IMR-90 (cell line): ENCODE measurements around the gene ADGRV1.

Source experiments
- BHLHE40 ChIP-seq: fragments of 150-350 bp; IDR thresholded peaks from 2 replicates; pipeline ENCODE4 v1.6.1; 2016; ENCODE audit warnings: mild to moderate bottlenecking, low read depth, low read length
- CEBPB ChIP-seq: IDR thresholded peaks from 2 replicates; pipeline ENCODE4 v1.6.1; 2012; ENCODE audit warnings: low read depth, low read length, improper control_type of control experiment
- CHD1 ChIP-seq: IDR thresholded peaks from 2 replicates; pipeline ENCODE4 v1.6.1; 2012; ENCODE audit warnings: low read depth, low read length, improper control_type of control experiment
- MAFK ChIP-seq: IDR thresholded peaks from 2 replicates; pipeline ENCODE4 v1.6.1; 2012; ENCODE audit warnings: low read depth, low read length, improper control_type of control experiment
- MAZ ChIP-seq: IDR thresholded peaks from 2 replicates; pipeline ENCODE4 v1.6.1; 2012; ENCODE audit warnings: low read depth, mild to moderate bottlenecking, low read length, improper control_type of control experiment, moderate library complexity, borderline replicate concordance
- MXI1 ChIP-seq: IDR thresholded peaks from 2 replicates; pipeline ENCODE4 v1.6.1; 2012; ENCODE audit warnings: low read depth, mild to moderate bottlenecking, low read length, moderate library complexity, borderline replicate concordance
- POLR2A ChIP-seq: IDR thresholded peaks from 2 replicates; pipeline ENCODE4 v1.6.1; 2012; ENCODE audit warnings: mild to moderate bottlenecking, low read depth, low read length
- RAD21 ChIP-seq: IDR thresholded peaks from 2 replicates; pipeline ENCODE4 v1.6.1; 2012; ENCODE audit warnings: low read length, improper control_type of control experiment
- SMC3 ChIP-seq: fragments of 150-350 bp; IDR thresholded peaks from 2 replicates; pipeline ENCODE4 v1.6.1; 2016; ENCODE audit warnings: low read depth, mild to moderate bottlenecking, antibody characterized with exemption, low read length, moderate library complexity
- TF ChIP-seq, protein P1 (sequence below): conservative IDR thresholded peaks from 2 replicates; pipeline ENCODE4 v1.5.1; 2012; ENCODE audit warnings: mild to moderate bottlenecking, low read depth, low read length, improper control_type of control experiment
- TF ChIP-seq, protein P2 (sequence below): fragments of 150-350 bp; IDR thresholded peaks from 2 replicates; pipeline ENCODE4 v1.6.1; 2017; ENCODE audit warnings: mild to moderate bottlenecking, antibody characterized with exemption, low read length, low read depth

GRCh38 chr5:91053741-91054025, 495.1 kb downstream of the ADGRV1 start:
- TF ChIP-seq BHLHE40 (no peak), RAD21 (no peak), POLR2A (no peak), CHD1 (no peak), SMC3 (no peak), MAZ (no peak), MXI1 (no peak), MAFK (no peak), CEBPB (no peak)
- TF ChIP-seq, protein P1, sequence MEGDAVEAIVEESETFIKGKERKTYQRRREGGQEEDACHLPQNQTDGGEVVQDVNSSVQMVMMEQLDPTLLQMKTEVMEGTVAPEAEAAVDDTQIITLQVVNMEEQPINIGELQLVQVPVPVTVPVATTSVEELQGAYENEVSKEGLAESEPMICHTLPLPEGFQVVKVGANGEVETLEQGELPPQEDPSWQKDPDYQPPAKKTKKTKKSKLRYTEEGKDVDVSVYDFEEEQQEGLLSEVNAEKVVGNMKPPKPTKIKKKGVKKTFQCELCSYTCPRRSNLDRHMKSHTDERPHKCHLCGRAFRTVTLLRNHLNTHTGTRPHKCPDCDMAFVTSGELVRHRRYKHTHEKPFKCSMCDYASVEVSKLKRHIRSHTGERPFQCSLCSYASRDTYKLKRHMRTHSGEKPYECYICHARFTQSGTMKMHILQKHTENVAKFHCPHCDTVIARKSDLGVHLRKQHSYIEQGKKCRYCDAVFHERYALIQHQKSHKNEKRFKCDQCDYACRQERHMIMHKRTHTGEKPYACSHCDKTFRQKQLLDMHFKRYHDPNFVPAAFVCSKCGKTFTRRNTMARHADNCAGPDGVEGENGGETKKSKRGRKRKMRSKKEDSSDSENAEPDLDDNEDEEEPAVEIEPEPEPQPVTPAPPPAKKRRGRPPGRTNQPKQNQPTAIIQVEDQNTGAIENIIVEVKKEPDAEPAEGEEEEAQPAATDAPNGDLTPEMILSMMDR, result no peak
- TF ChIP-seq, protein P2, sequence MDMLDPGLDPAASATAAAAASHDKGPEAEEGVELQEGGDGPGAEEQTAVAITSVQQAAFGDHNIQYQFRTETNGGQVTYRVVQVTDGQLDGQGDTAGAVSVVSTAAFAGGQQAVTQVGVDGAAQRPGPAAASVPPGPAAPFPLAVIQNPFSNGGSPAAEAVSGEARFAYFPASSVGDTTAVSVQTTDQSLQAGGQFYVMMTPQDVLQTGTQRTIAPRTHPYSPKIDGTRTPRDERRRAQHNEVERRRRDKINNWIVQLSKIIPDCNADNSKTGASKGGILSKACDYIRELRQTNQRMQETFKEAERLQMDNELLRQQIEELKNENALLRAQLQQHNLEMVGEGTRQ, result no peak
